Endothelial cell of umbilical vein (primary cell): ENCODE data around the gene DGLUCY.

Source experiments
- POLR2A ChIP-seq: IDR thresholded peaks from 2 replicates; pipeline ENCODE4 v1.6.1; 2012; ENCODE audit warnings: low read depth, mild to moderate bottlenecking, control low read depth, low read length
- TF ChIP-seq, protein P1 (sequence below), 2 donors: IDR thresholded peaks; 1 replicate in 1 of 2; 2 replicates in 1 of 2; pipeline ENCODE4 v1.5.1; 2011; ENCODE audit warnings: low read length in 2 of 2, mild to moderate bottlenecking in 2 of 2, moderate library complexity in 2 of 2, control low read depth in 1 of 2, inconsistent platforms in 1 of 2, low read depth in 1 of 2; ENCODE audit not compliant: insufficient read depth in 1 of 2; ENCODE audit errors: extremely low read depth in 1 of 2
- TF ChIP-seq, protein P2 (sequence below): IDR thresholded peaks from 2 replicates; pipeline ENCODE4 v1.6.1; 2011; ENCODE audit not compliant: insufficient read depth, insufficient read length

DNA sequence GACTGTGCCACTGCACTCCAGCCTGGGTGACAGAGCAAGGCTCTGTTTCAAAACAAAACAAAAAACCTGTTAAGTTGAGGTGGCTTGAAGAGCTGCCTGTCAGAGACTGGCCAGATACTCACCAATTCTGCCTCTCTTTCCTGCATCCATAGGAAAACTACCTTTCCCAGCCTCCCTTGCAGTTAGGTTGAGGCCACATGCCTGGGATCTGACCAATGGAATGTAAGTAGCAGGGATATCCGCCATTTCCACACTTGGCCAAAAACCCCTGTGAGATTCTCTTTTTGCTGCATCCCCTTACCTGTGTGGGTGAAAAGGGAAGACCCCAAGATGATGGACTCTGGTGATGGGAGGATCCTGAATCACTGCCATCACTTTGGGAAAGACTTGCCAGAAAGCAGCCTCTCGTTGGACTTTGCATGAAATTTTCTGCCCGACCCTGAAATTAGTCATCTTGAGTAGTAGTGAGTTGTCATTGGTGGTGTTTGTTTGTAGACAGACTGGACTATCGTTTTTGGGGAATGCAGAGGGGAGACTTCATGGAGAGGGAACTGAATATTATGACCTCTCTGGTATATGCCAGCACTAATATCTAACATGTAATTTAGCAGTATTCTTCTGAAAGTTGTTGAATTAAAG is 116.6 kb downstream of the DGLUCY start:
- TF ChIP-seq, protein P1, sequence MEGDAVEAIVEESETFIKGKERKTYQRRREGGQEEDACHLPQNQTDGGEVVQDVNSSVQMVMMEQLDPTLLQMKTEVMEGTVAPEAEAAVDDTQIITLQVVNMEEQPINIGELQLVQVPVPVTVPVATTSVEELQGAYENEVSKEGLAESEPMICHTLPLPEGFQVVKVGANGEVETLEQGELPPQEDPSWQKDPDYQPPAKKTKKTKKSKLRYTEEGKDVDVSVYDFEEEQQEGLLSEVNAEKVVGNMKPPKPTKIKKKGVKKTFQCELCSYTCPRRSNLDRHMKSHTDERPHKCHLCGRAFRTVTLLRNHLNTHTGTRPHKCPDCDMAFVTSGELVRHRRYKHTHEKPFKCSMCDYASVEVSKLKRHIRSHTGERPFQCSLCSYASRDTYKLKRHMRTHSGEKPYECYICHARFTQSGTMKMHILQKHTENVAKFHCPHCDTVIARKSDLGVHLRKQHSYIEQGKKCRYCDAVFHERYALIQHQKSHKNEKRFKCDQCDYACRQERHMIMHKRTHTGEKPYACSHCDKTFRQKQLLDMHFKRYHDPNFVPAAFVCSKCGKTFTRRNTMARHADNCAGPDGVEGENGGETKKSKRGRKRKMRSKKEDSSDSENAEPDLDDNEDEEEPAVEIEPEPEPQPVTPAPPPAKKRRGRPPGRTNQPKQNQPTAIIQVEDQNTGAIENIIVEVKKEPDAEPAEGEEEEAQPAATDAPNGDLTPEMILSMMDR (IDR thresholded peaks at IDR 0.05; ENCODE audit: extremely low read depth in 1 of 2, insufficient read depth in 1 of 2, low read depth in 1 of 2, low read length in 2 of 2), result no peak
- TF ChIP-seq, protein P2, sequence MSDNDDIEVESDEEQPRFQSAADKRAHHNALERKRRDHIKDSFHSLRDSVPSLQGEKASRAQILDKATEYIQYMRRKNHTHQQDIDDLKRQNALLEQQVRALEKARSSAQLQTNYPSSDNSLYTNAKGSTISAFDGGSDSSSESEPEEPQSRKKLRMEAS, result no peak
- TF ChIP-seq POLR2A, result no peak
